IPS-18c (cell line): ENCODE results near the gene VSIR.

Experiments used
- H3K4me3 ChIP-seq: 2 replicates; pipeline ENCODE4 v1.7.0; 2013; ENCODE audit warnings: low read depth, mild to moderate bottlenecking, low read length, moderate library complexity; ENCODE audit not compliant: insufficient read depth
- H3K9me3 ChIP-seq: one replicate; pipeline ENCODE4 v1.6.1; 2013; ENCODE audit warnings: mild to moderate bottlenecking, low read length, moderate library complexity; ENCODE audit not compliant: control insufficient read depth, insufficient read depth

Gene VSIR

DNA sequence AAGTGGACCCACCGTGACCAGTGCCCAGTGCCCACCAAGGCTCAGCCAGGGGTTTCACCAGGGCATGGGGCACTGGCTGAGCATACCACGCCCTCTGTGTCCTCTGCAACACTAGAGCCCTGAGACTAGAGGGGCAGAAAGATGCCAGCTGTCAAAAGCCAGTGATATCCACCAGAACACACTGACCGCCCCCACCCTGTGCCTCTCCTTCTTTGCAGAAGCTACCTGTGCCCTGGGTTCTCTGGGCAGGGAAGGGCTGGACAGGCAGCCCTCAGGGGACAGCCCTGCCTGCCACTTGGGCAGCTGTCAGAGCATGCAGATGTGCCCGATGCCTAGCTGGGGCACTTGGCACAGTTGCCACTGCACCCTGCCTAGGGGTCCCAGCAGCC lies 494 bp downstream of the VSIR start:
- peaks cover 4% of the 10 kb centered on the region for H3K9me3 ChIP-seq
- peak overlapping the region; percentile 69 for H3K4me3 ChIP-seq

DNA sequence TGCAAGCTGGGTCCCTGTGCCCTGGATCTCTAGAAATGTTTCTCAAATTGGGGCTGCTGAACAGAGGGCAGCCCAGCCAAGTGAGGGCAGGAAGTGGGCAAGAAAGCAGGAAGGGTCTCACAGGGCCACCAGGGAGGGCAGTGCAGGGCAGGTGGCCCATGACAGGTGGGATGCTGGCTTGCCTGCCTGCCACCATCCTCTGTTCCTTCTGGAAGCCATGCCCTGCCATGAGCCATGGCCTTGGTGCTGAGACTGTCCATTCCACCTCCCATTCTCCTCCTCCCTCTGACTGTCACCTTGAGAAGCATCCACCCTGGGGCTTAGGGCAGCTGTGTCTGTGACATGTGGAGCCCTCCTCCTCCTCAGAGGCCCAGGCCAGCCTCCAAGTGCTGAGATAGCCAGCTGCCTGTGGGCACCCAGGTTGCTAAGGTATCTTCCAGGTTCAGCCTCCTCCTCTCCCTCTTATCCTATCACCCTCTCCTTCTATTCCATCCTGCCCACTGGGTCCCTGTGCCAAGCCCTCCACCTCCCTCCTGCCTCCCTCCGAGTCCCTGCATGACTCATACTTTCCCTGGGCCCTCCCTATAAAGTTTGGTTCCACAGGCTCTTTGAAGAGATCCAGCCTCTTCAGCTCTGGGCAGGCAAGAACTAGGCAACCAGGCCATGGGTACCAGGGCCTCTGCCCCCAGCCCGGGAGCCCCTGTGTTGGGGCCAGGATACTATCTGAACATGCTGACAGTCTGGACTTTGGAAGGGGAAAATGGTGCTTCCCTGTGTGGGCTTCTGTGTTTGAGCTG lies 1.3 kb downstream of the VSIR start:
- Histone ChIP-seq H3K4me3 (no peak overlapping the region), H3K9me3 (peaks cover under 1% of the 10 kb centered on the region)

- H3K9me3 ChIP-seq: no peaks in the 10 kb centered on the region
- H3K4me3 ChIP-seq: no peak overlapping the region
Observed at GRCh38 chr10:71771204-71771603, 2.1 kb downstream of the VSIR start.

GRCh38 chr10:71770789-71771188 lies 2.5 kb downstream of the VSIR start:
- Histone ChIP-seq H3K9me3 (no peaks in the 10 kb centered on the region), H3K4me3 (no peak overlapping the region)

DNA sequence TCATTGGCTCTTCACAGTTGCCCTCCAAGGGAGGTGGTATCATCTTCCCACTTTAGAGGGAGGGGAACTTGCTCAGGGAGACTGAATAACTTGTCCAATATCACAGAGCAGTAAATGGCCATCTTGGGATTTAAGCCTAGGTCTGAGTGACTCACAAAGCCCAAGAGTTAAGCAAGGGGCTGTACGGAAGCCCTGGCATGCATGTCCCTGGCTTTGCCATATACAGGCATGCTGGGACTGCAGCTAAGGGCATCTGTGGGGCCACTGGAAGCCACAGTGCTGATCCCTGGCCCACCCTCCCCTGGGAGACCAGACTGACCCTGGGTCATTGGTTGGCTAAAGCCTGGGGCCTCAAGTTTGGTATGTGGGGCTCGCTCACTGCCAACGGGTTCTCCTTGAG lies 3.1 kb downstream of the VSIR start:
- no peaks in the 10 kb centered on the region for H3K9me3 ChIP-seq
- H3K4me3 ChIP-seq: no peak overlapping the region

DNA sequence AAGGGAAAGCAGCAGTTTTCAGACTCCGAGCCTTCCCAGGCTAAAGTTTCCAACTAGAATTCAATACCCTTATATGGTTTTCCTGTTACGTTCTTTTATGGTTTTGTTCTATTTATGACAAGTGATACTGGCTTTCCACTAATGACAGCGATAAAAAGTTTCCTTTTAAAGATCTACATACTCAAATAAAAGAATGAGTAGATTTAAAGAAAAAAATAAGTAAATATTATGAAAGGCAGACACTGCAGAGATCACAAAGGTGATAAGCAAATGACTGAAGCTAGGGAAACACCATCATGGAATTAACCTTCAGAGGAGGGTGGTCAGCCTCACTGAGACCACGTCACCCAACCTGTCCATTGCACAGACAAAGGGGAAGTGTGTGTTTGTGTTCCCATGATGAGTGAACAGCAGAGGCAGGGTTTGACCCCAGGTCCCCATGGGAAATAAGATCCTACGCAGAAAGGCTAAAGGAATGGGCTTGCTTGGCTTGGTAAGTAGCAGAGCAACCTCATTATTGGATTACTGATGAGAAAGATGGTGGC lies 4.0 kb downstream of the VSIR start:
- no peak overlapping the region for H3K4me3 ChIP-seq
- H3K9me3 ChIP-seq: no peaks in the 10 kb centered on the region

DNA sequence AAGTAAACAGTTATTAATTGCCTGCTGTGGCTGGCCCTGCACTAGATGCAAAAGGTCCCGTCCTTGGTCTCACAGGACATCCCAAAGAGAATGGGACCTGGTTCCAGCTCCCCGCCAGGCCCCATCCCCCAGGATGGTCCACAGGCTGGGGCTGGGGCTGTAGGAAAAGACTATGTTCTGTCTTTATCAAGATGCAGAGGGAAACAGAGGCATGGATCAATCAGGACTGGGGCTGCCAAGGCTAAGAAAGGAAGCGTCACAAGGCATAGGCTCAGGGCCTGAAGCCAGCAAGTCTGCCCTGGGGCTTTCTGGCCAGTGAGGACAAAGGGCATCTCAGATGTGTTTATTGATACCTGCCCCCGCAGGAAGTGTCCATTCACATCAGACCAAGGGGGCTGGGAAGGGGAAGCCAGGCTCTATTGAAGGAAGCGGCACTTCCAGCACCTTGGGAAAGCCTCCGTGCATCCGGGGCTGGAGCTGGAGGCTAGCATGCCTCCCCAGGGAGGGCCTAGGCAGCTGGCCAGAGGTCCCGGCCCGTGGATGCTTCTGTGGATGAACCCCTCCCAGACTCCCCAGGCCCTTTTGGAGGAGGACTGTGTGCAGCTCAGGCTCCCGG lies 5.8 kb downstream of the VSIR start:
- H3K9me3 ChIP-seq: no peaks in the 10 kb centered on the region
- no peak overlapping the region for H3K4me3 ChIP-seq

- no peak overlapping the region for H3K4me3 ChIP-seq
Observed at GRCh38 chr10:71766717-71767419, 6.5 kb downstream of the VSIR start.

GRCh38 chr10:71765906-71766716 lies 7.2 kb downstream of the VSIR start:
- Histone ChIP-seq H3K4me3 (no peak overlapping the region), H3K9me3 (no peaks in the 10 kb centered on the region)

More at GRCh38 chr10:71766717-71767419, 6.5 kb downstream of the VSIR start:
- H3K9me3 ChIP-seq: no peaks in the 10 kb centered on the region

DNA sequence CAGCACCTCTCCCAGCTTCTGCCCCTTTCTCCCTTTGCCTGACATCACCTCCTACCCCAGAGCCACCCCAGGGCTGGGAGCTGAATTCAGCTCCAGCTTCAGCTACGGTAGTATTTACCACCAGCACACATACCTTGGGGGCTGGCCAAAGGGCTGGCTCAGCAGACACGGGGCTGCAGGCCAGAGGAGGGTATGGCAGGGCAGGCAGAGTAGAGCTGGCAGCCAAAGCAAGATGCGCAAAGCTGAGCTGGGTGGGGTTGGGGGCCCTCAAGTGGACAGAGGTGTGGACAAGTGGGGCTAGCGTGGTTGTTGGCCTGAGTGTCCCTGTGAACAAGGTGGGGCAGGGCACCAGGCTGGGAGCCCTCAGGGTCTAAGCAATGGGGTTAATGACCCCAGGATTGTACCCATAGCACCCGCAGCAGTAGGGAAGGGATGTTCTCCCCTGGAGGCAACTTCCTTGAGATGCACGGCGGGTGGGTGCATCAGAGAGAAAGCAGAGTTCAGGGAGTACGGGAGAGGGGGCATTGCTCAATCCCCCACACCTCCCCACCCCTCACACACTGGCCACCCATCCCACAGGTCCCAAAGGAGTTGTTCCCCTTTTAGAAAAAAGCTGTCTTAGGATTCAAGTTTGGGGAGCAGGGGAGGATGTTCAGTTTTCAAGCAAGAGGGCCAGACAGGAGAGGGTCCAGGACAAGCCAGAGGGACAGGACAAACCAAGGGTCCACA lies 8.0 kb downstream of the VSIR start:
- Histone ChIP-seq H3K4me3 (no peak overlapping the region), H3K9me3 (peaks cover 3% of the 10 kb centered on the region)

DNA sequence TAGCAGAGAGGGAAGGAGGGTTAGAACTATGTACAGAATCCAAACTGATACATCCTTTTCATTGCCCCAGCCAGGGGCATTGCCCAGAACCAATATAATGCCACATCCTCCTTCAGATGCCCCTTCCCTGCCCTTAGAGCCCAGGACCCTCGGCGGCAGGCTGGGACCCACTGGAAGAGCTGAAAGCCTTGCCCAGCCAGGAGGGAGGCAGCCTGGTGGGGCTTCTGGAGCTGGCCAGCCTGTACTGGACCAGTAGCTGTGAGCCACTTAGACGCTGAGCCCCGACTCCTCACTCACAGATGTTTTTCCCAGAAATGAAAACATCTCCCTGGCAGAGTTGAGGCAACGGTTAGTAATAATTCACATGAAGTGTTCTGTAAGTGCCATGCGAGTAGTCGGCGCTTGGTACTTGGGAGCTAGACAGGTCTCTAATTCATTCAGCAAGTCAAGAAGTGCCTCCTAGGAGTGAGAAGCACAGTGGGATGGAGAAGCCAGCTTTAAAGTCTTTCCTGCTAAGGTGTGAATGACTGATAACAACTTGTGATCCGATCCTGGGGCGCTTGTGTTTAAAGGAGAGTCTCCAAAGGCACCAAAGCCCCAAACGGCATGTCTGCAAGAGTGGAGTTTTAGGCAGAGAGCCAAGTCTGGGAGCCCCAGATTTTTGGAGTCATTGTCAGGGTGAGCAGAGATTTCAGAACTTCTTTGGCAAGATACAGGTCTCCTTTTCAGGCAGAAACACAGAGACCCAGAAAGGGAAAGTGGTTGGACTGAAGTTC lies 9.8 kb downstream of the VSIR start:
- no peak overlapping the region for H3K4me3 ChIP-seq

DNA sequence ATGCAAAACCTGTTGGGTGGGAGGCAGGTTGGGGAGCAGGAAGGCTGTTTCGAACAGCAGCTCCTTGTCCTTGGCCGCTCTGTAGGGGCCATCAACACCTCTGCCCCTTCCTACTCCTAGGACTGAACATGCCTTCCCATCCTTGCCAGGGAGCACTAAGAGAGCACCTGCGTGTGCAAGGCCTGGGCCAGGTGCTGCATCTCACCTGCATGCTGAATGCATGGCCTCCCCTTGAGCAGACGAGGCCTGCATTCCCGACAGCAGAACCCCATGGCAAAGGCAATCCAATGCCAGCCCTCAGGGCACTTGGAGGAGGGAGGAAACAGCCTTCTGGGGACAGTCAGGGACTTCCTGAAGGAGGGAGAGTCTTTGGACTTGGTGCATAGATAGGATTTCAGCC lies 11.0 kb downstream of the VSIR start:
- H3K4me3 ChIP-seq: no peak overlapping the region
- H3K9me3 ChIP-seq: peaks cover 3% of the 10 kb centered on the region

More for the DNA sequence above, 9.8 kb downstream of the VSIR start:
- peaks cover 3% of the 10 kb centered on the region for H3K9me3 ChIP-seq

DNA sequence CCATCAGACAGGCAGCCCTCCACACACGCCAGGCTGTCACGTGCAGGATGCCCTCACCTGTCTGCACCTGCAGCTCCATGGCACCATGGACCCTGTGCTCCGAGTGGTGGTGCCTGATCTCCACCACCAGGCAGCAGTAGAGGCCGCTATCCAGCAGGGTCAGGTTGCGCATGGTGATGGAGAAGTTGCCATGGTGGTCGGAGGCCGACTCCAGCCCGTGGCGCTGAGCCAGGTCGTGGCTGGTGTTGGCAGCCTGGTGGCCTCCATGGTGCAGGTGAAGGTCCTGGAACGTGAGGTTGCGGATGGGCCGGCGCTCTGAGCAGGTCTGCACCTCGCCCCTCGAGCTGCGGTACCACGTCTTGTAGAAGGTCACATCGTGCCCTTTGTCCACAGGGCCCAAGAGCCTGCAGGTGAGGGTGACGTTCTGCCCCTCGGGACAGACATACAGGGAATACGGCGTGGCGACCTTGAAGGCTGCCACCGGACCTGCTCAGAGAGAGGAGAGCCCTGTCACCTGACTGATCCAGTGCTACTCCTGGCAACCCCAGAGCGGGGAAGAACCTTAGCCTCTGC lies 11.7 kb downstream of the VSIR start:
- H3K9me3 ChIP-seq: peaks cover 3% of the 10 kb centered on the region
- H3K4me3 ChIP-seq: no peak overlapping the region

DNA sequence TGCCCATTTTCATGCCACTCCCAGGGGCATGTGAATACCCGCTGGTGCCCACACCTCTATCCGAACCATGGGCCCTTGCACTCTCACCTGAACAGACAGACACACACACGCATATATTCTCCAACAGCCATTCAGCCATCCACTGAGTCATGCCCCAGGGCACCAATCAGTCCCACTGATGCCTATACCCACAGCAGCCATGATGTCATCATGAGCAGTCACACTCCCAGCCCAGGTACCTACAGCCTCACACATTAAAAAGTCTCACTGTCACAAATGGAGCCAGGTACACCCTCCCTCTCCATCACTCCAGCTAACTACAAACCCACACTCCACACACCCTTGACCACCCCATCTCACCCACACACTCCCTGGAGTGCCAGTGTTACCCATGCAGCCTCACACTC lies 12.2 kb downstream of the VSIR start:
- no peak overlapping the region for H3K4me3 ChIP-seq
- H3K9me3 ChIP-seq: peaks cover 3% of the 10 kb centered on the region

DNA sequence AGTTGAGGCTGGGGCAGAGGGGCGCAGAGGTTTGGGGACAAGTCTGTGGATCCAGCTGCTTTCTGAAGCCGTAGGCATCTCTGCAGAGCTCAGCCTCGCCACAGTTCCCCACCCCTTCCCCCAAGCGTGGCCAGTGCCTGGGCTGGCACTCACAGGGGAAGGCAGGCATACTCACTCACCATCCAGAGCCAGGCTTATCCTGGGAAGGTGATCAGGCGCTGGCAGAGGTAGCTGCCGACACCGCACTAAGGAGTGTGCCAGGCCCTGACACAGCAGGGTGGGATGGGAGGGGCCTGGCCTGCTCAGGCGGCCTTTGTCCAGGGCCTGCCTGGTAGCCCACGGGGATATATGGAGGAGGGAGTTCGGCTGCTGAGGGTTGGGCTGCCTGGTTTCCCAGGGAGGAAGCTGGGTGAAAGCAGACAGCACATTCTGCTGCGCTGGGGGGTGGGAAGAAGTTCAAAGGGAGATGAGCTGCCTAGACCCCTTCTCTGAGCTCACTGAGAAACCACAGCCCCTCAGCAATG lies 15.9 kb downstream of the VSIR start:
- Histone ChIP-seq H3K9me3 (peaks cover 3% of the 10 kb centered on the region), H3K4me3 (no peak overlapping the region)
